HG03521 (cell line): ENCODE measurements around the gene HYLS1.
A peak's percentile ranks its signal among the peaks of the same experiment; 100 is the strongest.
"Not testable (repeated sequence)": the region's sequence is repeated elsewhere in the genome, so short reads cannot be mapped to it uniquely, and the experiment has no call there.

Experiments used
- ATAC-seq: cut with Tn5 transposase; IDR thresholded peaks from one replicate; pipeline ENCODE4 v1.9.1; 2021; ENCODE audit warnings: mild to moderate bottlenecking, moderate library complexity; ENCODE audit not compliant: unreplicated experiment

The HYLS1 gene

DNA sequence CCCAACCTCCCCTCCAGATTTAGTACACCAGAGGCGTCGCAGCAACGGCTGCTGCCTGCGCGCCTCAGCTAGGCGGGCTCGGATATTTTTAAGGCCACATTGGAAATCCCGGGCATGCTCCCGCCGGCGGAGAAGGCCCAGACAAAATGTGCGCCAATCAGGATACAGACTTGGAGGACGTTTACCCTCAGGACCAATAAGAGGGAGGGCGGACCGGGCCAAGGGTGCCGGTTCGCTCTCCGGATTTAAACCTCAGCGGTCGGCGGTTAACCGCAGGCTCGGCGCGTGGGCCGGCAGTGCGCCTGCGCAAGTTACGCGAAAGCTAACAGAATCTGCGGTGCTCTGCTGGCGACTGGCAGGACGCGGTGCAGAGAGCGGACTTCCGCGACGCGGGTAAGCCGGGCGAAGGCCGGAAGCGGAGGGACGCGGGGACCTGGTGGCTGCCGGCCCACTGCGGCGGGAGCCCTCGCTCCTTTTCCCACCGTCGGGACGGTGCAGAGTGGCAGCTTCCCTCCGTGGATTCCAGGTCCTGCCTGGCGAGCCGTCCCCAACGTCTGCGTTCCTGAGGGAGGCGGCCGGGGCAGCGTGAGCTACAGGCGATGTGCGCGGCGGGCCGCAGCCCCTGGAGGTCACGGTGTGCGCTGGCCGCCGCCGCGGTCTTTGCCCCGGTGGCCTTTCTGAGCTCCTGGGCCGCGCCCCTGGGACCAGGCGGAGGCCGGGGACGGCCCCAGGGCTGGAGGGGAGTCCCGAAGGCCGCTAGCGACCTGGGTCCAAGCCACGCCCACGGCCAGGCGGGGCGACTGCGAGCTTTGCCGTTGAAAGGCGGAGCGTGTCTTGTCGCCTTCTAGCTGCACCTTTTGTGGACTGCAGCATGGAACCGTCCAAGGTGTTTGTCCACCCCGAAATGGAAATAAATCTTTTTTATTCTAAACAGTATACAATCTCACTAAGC is at the start of gene HYLS1:
Gene HYLS1, plus strand, starts transcription at position 296 of the 952 bp plus-strand sequence. CDS start 11,701 bp downstream, outside the sequence.
- ATAC-seq = peak; percentile 81

DNA sequence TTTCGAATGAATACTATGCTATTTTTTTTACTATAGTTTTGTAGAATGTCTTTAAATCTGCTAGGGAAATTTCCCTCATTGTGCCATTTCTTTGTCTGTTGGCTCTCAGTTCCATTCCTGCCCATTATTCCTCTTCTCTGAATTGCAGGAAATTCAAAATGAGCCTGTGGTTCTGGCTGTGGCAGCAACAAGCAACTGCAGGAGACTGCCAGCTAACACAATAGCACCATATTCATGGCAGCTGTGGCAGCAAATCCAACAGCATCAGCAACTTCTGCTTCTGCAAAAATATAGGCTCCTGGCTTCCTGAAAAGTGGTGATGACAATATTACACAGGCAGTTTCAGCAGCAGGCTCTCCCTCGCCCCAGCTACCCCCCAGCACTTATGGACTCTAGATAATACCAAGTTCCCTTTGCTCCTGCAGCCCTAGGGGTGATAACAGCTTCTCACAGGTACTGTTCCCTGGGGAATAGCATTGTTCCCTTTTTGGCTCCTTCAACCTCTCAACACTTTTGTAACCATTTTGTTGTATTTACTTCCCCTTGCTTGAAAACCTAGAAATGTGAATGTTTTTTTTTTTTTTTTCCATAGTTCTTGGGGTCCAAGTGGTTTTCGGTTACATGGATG is 45.0 kb upstream of the HYLS1 start:
- ATAC-seq = no peak

- ATAC-seq = no peak
These were observed 41.3 kb upstream of the HYLS1 start for GRCh38 chr11:125846188-125846587.

- not testable (repeated sequence) for ATAC-seq
These were observed 29.8 kb upstream of the HYLS1 start for GRCh38 chr11:125857670-125858069.

DNA sequence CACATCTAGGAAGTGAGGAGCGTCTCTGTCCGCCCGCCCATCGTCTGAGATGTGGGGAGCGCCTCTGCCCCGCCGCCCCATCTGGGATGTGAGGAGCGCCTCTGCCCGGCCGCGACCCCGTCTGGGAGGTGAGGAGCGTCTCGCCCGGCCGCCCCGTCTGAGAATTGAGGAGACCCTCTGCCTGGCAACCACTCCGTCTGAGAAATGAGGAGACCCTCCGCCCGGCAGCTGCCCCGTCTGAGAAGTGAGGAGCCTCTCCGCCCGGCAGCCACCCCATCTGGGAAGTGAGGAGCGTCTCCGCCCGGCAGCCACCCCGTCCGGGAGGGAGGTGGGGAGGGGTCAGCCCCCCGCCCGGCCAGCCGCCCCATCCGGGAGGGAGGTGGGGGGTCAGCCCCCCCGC is 24.7 kb upstream of the HYLS1 start:
- ATAC-seq = not testable (repeated sequence)

GRCh38 chr11:125865354-125865753 is 22.1 kb upstream of the HYLS1 start:
- not testable (repeated sequence) for ATAC-seq

DNA sequence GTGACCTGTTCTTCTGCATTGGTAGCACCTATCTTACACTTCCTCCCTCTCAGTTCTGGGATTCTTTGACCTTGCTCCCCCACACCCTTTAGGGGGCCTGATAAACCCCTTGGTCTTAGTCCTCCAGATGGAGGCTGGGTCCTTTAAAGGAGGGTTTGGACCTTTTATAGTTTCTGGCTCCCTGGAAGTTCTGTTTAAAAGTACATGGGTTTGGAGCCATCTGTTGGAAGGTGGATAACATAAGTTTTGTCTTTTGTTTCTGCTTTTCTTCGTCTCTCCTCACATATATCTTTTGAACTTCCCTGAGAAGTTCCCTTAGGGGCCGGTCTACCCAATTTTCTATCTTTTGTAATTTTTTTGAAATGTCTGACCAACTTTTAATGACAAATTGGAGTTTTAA is 17.9 kb upstream of the HYLS1 start:
- ATAC-seq = no peak

DNA sequence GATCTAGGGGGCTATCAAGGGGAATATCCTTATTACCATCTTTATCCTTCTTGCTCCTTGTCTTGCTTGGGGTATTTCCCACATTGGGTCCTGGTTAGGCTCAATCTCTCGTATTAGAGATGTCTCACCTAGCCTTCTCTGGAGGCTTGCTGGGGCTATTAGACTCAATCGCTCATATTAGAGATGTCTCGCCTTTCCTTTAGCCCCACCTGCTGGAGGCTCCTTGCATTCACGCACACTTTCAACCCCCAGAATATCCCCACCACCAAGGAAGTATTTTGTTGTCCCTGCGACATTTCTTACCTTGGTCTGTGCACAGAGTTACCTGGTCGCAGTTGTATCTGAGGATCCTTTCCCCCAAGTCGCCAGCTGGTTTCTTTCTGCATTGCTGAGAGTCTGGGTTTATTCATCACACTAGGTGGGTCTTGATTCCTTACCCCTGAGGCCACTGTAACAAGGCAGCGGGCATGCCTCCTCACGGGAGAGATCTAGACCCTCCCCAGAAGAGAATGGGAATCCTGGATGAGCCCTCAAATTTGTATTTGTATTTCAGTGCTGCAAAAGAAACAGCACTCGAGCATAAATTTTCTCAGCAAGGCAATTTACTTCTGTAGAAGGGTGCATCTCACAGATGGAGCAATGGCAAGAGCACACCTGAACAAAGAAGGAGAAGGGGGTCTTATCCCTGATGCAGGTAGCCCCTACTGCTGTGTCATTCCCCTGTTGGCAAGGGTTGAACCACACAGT is 15.9 kb upstream of the HYLS1 start:
- no peak for ATAC-seq

- ATAC-seq = no peak
These were observed 15.4 kb upstream of the HYLS1 start for GRCh38 chr11:125872138-125872491.

DNA sequence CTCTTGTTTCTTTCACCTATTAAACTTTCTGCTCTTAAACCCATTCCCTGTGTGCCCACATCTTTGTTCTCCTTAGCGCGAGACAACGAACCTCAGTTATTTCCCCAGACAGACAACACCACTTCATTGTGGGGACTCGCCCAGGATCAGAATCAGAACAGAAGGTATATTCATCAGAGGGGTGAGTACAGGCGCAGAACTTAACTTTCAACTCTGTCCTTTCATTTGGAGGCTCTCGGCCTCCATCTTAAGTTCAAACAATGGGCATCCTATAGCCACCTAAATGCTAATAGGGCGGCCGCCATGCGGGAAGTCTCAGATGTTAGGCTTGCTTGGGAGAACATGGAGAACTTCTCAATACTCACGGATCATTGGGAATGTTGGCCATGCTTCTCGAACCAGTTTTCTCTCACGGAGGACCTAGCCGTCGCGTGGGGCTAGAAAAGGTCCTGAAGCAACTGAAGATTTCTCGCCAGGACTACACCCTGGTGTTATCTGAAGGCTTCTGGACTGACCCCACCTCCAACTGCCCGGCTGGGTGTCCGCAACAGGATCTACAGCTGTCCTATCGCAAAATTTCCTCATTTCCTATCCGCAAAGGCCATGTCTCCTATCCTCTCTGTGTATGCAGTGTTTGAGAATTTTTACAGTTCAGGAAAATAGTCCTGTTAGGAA is 13.4 kb upstream of the HYLS1 start:
- ATAC-seq = no peak

DNA sequence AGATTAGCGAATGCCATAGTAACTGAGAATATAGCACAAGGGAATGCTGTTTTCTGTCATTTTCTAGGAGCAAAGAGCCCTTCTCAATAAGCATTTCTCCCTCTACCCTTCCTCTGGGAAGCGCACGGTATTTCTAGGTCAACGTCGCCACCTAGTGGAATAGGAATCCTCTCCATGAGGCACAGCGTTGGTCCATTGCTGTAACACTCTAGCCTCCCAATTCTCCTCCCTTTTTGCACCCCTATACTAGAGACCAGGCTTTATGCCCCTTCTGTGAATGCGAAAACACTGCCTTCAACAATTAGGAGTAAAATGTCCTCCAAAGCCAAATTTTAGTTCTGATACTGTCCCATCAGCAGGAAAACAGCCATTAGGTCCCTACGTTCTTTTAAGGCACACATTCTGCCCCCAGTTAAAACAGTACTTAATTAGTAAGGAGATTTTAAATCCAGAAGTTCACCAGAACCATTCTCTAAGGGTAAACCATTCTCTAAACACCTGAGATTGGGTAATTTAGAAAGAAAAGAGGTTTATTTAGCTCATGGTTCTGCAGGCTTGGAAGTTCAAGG is 12.8 kb upstream of the HYLS1 start:
- peak; percentile 54 for ATAC-seq

DNA sequence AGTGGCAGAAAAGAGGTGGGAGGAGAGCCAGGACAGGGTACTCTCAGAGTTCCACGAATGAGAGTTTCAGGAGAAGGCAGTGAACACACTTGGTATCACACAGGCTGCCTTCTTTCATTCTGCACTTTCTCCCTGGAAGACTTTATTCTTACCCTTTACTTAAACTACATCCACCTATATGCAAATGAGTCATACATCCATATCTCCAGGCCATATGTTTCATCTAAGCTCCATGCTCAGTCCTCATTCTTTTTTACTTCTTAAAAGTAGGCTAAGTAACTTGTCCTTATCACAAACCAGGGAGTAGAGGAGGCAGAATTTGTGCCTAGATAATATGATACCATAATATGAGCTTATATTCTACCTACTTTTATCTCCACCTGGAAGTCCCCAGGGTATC is 6.2 kb upstream of the HYLS1 start:
- ATAC-seq = no peak

DNA sequence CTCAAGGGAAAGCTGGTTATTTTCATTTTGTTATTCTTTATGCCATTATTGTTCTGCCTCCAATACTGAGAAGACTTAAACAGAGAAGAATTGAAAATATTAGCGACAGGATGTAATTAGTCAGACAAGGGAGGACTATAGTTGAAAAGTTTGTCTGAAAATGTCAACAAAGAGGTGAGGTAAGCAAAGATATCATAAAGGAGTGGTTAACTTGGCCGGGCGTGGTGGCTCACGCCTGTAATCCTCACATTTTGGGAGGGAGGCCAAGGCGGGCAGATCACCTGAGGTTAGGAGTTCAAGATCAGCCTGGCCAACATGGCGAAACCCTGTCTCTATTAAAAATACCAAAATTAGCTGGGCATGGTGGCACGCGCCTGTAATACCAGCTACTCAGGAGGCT is 4.1 kb upstream of the HYLS1 start:
- ATAC-seq = no peak

GRCh38 chr11:125886997-125887372 is 483 bp upstream of the HYLS1 start:
- peak; percentile 3 for ATAC-seq

GRCh38 chr11:125890447-125891100 is 3.1 kb downstream of the HYLS1 start:
- ATAC-seq = no peak

GRCh38 chr11:125892071-125892470 is 4.6 kb downstream of the HYLS1 start:
- no peak for ATAC-seq

GRCh38 chr11:125892994-125893393 is 5.5 kb downstream of the HYLS1 start:
- no peak for ATAC-seq

DNA sequence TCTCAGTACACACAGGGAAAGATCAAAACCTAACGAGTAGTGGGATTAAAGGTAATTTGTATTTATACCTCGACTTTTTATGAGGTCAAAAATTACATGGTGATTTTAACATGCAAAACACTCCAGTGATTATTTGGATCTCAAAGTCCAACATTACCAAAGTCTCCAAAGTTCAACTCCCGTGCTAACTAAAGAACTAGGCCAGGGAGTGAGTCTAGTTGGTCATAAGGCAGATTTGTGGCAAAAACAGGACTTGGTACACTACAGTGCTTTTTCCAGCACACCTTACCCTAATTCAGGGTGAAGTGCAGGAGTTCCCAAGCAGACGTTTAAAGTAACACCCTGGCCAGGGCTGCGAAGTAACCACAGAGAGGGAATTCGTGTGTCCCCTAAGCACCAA is 14.4 kb downstream of the HYLS1 start:
- no peak for ATAC-seq

GRCh38 chr11:125902277-125902926 is 14.9 kb downstream of the HYLS1 start:
- ATAC-seq = no peak
